Measurements from ENCODE around the gene MICOS13.

MICOS13 gene

GRCh38 chr19:5667751-5668271 is 12.5 kb downstream of the MICOS13 start:
- no peak for DNase-seq (ENCODE audit: low read depth)

GRCh38 chr19:5666921-5667610 is 13.2 kb downstream of the MICOS13 start:
- DNase-seq (ENCODE audit: low read depth) = no peak

GRCh38 chr19:5665781-5666513 is 14.4 kb downstream of the MICOS13 start:
- DNase-seq (ENCODE audit: low read depth) = no peak

- DNase-seq (ENCODE audit: low read depth) = no peak
Observed at GRCh38 chr19:5664515-5664914, 15.8 kb downstream of the MICOS13 start.

- DNase-seq (ENCODE audit: low read depth) = no peak
Observed at GRCh38 chr19:5663904-5664303, 16.4 kb downstream of the MICOS13 start.

GRCh38 chr19:5661483-5661882 is 18.8 kb downstream of the MICOS13 start:
- DNase-seq (ENCODE audit: low read depth) = no peak

GRCh38 chr19:5655412-5655811 is 24.9 kb downstream of the MICOS13 start:
- DNase-seq (ENCODE audit: low read depth) = no peak

- DNase-seq (ENCODE audit: low read depth) = no peak
Observed at GRCh38 chr19:5654931-5655330, 25.4 kb downstream of the MICOS13 start.

- no peak for DNase-seq (ENCODE audit: low read depth)
Observed at GRCh38 chr19:5652261-5652660, 28.1 kb downstream of the MICOS13 start.

GRCh38 chr19:5651361-5651760 is 29.0 kb downstream of the MICOS13 start:
- no peak for DNase-seq (ENCODE audit: low read depth)

- no peak for DNase-seq (ENCODE audit: low read depth)
Observed at GRCh38 chr19:5648464-5648863, 31.9 kb downstream of the MICOS13 start.

- no peak for DNase-seq (ENCODE audit: low read depth)
Observed at GRCh38 chr19:5646703-5647102, 33.6 kb downstream of the MICOS13 start.

GRCh38 chr19:5645409-5645808 is 34.9 kb downstream of the MICOS13 start:
- no peak for DNase-seq (ENCODE audit: low read depth)

GRCh38 chr19:5644037-5644436 is 36.3 kb downstream of the MICOS13 start:
- no peak for DNase-seq (ENCODE audit: low read depth)

- DNase-seq (ENCODE audit: low read depth) = no peak
Observed at GRCh38 chr19:5643060-5643459, 37.3 kb downstream of the MICOS13 start.

- no peak for DNase-seq (ENCODE audit: low read depth)
Observed at GRCh38 chr19:5642204-5642603, 38.1 kb downstream of the MICOS13 start.

- no peak for DNase-seq (ENCODE audit: low read depth)
Observed at GRCh38 chr19:5641171-5641570, 39.1 kb downstream of the MICOS13 start.

- DNase-seq (ENCODE audit: low read depth) = no peak
Observed at GRCh38 chr19:5637971-5638370, 42.3 kb downstream of the MICOS13 start.

- no peak for DNase-seq (ENCODE audit: low read depth)
Observed at GRCh38 chr19:5635427-5635826, 44.9 kb downstream of the MICOS13 start.

- no peak for DNase-seq (ENCODE audit: low read depth)
Observed at GRCh38 chr19:5632657-5633056, 47.7 kb downstream of the MICOS13 start.

GRCh38 chr19:5632241-5632612 is 48.1 kb downstream of the MICOS13 start:
- DNase-seq (ENCODE audit: low read depth) = no peak

- DNase-seq (ENCODE audit: low read depth) = no peak
Observed at GRCh38 chr19:5631567-5632240, 48.6 kb downstream of the MICOS13 start.

GRCh38 chr19:5628919-5629481 is 51.3 kb downstream of the MICOS13 start:
- DNase-seq (ENCODE audit: low read depth) = no peak

Data from stimulated activated CD8-positive, alpha-beta memory T cell treated with anti-CD3 and anti-CD28 coated beads, Interleukin-12 subunit alpha, Interleukin-12 subunit beta, amount 100 ng/mL, for 1 hour (primary cell).